H1 (cell line): Measurements from ENCODE around the gene DPEP2. TPM values are rescaled to one million over a fixed set of nuclear protein-coding genes. Genes with fewer than 3 reads are reported as not detected.

ENCODE experiments used
- ATF3 ChIP-seq: IDR thresholded peaks from 2 replicates; pipeline ENCODE4 v1.6.1; 2011; ENCODE audit warnings: low read depth, mild to moderate bottlenecking, low read length; ENCODE audit not compliant: insufficient read depth
- CBX5 ChIP-seq: fragments of 300-800, 300-1000 bp; sonication (generic); IDR thresholded peaks from 2 replicates; pipeline ENCODE4 v1.7.1; 2016; ENCODE audit warnings: antibody characterized with exemption, low read length, low read depth
- CHD7 ChIP-seq: fragments of 300-600 bp; sonication (generic); IDR thresholded peaks from 2 replicates; pipeline ENCODE4 v1.7.1; 2012; ENCODE audit warnings: low read length, moderate library complexity, mild to moderate bottlenecking, inconsistent platforms; ENCODE audit not compliant: insufficient replicate concordance
- EGR1 ChIP-seq: IDR thresholded peaks from 2 replicates; pipeline ENCODE4 v1.6.1; 2011; ENCODE audit warnings: low read depth, low read length, borderline replicate concordance
- EZH2 ChIP-seq: fragments of 200-600 bp; sonication (generic); IDR thresholded peaks from 2 replicates; pipeline ENCODE4 v1.7.1; 2012; ENCODE audit warnings: low read depth, mild to moderate bottlenecking, moderate library complexity, low read length, inconsistent platforms; ENCODE audit not compliant: severe bottlenecking
- FOSL1 ChIP-seq: IDR thresholded peaks from 2 replicates; pipeline ENCODE4 v1.6.1; 2011; ENCODE audit warnings: mild to moderate bottlenecking, low read depth, low read length, moderate library complexity; ENCODE audit not compliant: insufficient read depth
- POLR2A ChIP-seq, 2 experiments: IDR thresholded peaks; 1 replicate in 1 of 2; 2 replicates in 1 of 2; pipeline ENCODE4 v1.6.1; 2011; ENCODE audit warnings: low read depth in 2 of 2, low read length in 2 of 2, mild to moderate bottlenecking in 2 of 2; ENCODE audit errors: control extremely low read depth in 1 of 2
- SP1 ChIP-seq: IDR thresholded peaks from 2 replicates; pipeline ENCODE4 v1.6.1; 2011; ENCODE audit warnings: low read depth, low read length
- SRF ChIP-seq: IDR thresholded peaks from 2 replicates; pipeline ENCODE4 v1.6.1; 2011; ENCODE audit warnings: mild to moderate bottlenecking, low read depth, low read length, moderate library complexity
- TAF1 ChIP-seq: IDR thresholded peaks from 2 replicates; pipeline ENCODE4 v1.6.1; 2011; ENCODE audit warnings: mild to moderate bottlenecking, low read depth, low read length
- TEAD4 ChIP-seq: IDR thresholded peaks from 2 replicates; pipeline ENCODE4 v1.6.1; 2012; ENCODE audit warnings: low read depth, low read length, inconsistent platforms, mixed read lengths
- polyA plus RNA-seq, 7 experiments: library from polyadenylated mRNA; depleted of rRNA in 3 of 7; stranded (reverse) in 5 of 7; unstranded in 2 of 7; fragments of >200 nt in 5 of 7; fragments of 200-250 nt in 2 of 7; gene quantifications; 1 replicate in 5 of 7; 2 replicates in 1 of 7; 4 replicates in 1 of 7; pipeline versions ENCODE4 v1.2.1 to v1.2.3, GENCODE V29; 2011 to 2013; ENCODE audit warnings: missing spikeins in 2 of 7, mixed read lengths in 2 of 7
- total RNA-seq: library from RNA; stranded (reverse); fragmentation: NEBNext Ultra II Directional; extraction: Animal tissue kit (Norgen Biotek cat#: 25700); gene quantifications from 2 replicates; pipeline ENCODE4 v1.2.1, GENCODE V29; 2021

DPEP2 gene
- total and polyA plus RNA-seq, 2 of the 8 experiments (the other 6 are each of a cell fraction or from before 2014, with no cell fraction given), result not detected

GRCh38 chr16:67966549-67967182 lies 32.6 kb downstream of the DPEP2 start (continued):
- no peak for TF ChIP-seq CHD7
- no peak for TF ChIP-seq SRF
- no peak for TF ChIP-seq EGR1
- TF ChIP-seq SP1, result no peak
- no peak for TF ChIP-seq ATF3
- TF ChIP-seq TEAD4, result no peak; the same call in 1 of the 2 replicates
- no peak for TF ChIP-seq EZH2
- TF ChIP-seq FOSL1, result no peak
- TF ChIP-seq POLR2A (IDR thresholded peaks at IDR 0.05; ENCODE audit: control extremely low read depth in 1 of 2, low read depth in 2 of 2, low read length in 2 of 2), result peak in 1 of 2 experiments; percentile 46; a peak in 2 of 3 replicates
- TF ChIP-seq CBX5, result no peak
- TF ChIP-seq TAF1, result 0 out of 2 replicates have a peak, but pooled peaks have one; percentile 19
